Fibroblast of peridontal ligament (primary cell): Measurements from ENCODE around the gene FLVCR1.
"Not testable (repeated sequence)": the region's sequence is repeated elsewhere in the genome, so short reads cannot be mapped to it uniquely, and the experiment has no call there.

Experiments
- DNase-seq: peaks from one replicate; pipeline ENCODE4 v3.0.0-alpha.2; 2010; ENCODE audit errors: extremely low read depth

Gene FLVCR1

DNA sequence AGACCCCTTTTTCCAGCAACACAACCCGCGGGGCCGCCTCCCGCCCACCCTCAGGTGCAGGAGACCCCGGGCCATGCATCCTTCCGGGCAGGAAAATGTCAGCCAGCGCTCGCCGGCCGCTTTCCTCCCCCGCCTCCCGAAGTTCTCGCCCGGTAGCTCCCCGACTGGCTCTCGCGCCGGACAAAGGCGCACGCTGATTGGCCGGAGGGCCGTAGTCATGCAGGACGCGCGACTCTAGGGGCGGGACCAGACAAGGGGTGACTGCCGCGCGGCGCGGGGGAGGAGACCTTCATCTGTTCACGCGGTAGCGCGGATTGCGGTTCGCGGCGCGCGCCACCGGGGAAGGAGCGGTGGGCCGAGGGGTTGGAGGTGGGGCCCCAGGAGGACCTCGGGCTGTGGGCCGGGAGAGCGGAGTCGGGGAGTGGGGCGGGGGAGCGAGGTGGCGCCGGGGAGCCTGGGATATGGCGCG is at the start of gene FLVCR1:
TSS of gene FLVCR1 (plus strand) at position 284 of the 469 bp plus-strand sequence. CDS start at position 462, 178 bp downstream.
- peak; percentile 89 for DNase-seq

DNA sequence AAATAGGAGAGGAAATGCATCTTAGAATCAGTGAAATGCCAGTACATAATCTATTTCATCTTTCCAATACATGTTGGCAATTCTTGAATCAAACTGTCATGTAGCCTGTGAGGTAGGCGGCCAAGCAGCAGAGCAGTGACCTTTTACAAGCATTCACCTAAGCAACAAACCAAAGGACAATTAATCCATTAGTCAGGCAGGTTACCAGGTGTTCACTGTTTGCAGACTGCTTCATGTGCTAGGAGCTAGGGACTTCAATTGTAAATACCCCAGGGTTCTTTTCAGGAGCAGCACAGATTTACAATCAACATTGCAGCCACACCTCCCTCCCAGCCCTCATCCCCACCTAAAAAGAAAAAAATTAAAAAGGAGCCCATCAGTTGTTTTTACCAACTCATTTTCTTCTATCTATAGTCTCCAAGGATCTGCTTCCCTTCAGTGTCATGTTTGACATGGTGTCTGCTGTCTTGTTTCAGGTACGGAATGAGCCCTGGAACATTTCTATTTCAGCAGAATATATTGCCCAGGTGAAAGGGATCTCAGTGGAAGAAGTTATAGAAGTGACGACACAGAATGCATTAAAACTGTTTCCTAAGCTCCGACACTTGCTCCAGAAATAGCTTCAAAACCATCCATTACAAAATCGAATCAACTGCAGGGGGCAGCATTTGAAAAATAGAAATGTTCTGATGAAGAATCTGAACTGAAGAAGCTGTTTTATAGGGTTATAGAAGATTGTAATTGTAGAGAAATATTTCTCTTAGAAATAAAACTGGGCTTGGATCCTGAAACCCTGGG is 43.3 kb upstream of the FLVCR1 start:
- peak; percentile 40 for DNase-seq

DNA sequence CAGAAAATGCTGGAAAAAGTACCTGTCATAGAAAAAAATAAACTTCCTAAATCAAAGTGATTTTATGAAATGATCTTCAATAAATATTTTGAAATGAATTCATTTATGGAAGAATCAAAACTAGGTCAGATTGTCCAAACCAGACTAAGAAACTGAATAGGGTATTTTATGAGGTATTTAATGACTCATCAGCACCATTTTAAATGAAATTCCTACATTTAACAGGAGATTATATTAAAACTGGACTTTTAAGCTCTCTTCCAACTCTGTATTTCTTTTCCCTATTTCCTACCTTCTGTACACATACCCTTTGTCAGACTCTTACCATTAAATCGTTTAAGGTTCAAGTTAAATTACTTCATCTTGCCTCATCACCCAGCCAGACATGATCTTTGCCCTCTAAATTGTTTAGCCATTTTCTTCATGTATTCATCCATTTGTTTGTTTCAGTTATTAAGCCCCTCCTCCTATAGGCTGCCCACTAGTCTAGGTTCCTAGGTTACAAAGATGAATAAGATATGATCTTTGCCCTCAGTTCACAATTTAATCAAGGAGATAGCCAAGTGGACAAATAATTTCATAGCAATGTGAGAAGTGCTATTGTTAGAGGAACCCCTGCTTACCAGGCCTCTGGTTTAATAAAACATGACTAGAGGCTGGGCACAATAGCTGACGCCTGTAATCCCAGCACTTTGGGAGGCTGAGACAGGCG is 41.4 kb upstream of the FLVCR1 start:
- DNase-seq, result no peak

DNA sequence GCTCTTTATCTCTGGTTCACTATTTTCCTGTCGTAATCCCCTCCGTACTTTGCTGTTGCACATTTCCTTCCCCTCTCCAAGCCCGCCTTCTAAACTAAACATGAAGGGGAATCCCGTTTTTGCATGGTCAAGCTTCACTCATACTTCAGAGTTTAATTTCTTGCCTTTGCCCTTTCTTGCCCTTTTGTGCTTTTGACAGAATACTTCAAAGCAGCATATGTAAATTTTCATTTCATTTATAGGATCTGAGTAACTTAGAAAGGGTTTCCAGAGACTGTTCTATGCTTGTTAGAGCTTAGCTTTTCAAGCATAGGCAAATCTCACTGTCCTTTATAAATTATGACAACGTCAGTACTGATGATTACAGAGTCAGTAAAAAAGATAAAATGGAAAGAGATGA is 38.3 kb upstream of the FLVCR1 start:
- DNase-seq, result no peak

DNA sequence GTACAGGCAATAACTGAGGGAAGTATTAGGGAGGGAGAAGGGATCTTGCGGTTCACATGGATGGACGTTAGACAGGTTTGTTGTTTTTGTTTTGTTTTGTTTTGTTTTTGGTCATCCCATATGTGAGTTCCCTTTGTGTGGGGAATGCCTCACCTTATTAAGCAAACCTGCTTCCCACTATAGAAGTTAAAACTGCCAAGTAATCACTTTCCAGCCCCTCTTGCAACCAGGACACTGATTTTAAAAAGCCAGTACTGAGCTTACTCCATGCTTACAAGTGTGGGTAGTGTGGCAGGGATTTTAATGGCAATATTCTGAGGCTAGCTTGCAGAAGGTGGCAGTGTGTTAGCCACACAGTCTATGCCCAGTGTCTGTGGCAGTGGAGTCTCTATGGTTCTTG is 37.1 kb upstream of the FLVCR1 start:
- no peak for DNase-seq

DNA sequence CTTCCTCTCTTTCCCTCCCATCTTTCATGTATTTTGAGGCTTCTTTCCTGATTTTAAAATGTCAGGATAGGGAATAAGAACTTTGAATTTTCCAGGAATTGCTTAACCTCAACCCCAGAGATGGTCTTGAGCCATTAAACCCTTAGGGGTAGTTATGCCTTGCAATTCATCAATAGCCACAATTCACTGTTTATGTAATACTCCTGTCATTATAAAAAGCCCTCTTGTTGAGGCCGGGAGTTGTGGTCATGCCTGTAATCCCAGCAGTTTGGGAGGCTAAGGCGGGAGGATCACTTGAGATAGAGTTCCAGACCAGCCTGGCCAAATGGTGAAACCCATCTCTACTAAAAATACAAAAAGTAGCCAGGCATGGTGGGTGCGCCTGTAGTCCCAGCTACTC is 35.1 kb upstream of the FLVCR1 start:
- no peak for DNase-seq

DNA sequence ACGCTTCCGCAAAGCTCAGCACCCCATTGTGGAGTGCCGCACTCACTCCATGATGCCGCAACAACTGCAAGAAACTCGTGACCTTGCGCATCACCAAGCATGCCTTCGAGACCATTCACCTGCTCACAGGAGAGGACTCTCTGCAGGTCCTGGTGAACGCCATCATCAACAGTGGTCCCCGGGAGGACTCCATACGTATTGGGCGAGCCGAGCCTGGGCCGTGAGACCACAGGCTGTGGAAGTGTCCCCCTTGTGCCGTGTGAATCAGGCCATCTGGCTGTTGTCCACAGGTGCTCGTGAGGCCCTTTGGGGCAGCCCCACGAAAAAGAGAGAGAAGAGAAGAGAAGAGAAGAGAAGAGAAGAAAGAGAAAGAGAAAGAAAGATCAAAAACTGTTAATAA is 33.9 kb upstream of the FLVCR1 start:
- DNase-seq, result no peak

DNA sequence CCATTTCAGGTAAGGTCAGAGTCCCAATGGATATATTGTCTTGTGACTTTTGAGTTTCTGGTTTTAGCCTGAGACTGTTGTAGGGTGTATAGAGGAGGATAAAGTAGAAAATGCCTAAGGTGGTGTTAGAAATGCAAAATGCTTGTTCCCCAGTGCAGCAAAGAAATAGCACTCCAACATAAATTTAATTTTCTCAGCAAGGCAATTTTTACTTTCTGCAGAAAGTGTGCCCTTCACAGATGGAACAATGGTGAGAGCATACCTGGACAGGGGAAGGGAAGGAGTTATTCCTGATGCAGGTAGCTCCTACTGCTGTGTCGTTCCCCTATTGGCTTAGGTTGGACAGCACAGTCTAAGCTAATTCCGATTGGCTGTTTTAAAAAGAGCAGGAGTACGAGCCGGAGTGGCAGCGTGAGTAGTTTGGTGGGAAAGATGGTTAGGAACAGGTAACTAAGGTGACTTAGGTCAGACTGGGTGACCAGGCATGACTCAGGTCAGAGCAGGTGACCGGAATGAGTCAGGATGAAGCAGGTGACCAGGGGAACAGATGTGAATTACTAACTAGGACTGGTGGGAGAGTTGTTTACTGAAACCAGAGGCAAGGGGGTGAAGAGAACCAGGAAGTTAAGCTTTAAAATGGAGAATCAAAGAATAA is 32.1 kb upstream of the FLVCR1 start:
- no peak for DNase-seq

DNA sequence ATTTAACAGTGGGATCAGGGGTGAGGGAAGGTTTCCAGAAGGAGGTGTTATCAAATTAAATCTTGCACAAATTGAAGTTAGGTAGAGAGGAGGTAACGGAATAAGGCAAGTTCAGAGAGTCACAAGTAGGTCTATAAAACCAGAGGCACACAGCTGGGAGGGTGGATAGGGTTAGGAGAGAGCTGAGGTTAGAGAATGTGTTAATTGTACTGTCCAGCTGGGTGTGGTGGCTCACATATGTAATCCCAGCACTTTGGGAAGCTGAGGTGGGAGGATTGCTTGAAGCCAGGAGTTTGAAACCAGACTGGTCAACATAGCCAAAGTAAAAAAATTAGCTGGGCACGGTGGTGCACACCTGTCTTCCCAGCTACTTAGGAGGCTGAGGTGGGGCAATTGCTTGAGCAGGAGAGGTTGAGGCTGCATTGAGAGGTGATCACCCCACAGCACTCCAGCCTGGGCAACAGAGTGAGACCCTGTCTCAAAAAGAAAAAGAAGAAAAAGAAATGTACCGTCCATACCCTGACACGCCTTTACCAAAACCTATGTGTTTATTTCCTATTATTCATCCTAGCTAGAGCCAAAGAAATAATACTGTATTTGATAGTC is 30.8 kb upstream of the FLVCR1 start:
- no peak for DNase-seq

DNA sequence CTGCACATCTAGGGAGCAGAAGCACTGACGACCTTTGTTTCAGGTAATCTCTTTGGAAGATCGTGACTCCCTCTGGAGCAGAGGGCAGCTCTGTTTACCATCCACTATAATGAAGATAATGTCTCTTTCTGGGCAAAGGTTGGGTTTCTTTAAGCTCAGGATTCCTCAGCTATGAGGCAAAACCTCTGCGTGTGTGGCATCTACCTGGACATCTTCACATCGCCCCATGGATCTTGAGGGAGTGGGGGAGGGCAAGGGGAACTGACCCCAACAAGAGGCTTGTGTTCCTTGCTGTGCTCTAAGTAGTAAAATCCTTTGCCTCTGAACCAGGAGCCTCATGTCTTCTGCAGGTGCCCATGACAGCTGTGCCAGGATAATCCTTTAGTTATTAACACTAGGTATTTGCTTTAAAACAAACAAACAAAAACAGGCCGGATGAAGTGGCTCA is 30.2 kb upstream of the FLVCR1 start:
- no peak for DNase-seq

DNA sequence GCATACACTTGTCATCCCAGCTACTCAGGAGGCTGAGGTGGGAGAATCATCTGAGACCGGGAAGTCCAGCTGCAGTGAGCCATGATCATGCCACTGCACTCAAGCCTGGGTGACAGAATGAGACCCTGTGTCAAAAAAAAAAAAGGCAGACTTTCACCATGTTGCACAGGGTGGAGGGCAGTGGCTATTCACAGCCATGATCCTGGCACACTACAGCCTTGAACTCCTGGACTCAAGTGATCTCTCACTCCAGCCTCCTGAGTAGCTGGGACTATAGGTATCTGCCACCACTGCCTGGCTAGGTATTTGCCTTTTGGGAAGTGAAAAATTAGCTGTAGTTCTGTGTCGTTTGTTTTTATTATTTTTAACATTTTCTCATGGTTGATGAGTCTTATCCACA is 29.7 kb upstream of the FLVCR1 start:
- DNase-seq, result no peak

DNA sequence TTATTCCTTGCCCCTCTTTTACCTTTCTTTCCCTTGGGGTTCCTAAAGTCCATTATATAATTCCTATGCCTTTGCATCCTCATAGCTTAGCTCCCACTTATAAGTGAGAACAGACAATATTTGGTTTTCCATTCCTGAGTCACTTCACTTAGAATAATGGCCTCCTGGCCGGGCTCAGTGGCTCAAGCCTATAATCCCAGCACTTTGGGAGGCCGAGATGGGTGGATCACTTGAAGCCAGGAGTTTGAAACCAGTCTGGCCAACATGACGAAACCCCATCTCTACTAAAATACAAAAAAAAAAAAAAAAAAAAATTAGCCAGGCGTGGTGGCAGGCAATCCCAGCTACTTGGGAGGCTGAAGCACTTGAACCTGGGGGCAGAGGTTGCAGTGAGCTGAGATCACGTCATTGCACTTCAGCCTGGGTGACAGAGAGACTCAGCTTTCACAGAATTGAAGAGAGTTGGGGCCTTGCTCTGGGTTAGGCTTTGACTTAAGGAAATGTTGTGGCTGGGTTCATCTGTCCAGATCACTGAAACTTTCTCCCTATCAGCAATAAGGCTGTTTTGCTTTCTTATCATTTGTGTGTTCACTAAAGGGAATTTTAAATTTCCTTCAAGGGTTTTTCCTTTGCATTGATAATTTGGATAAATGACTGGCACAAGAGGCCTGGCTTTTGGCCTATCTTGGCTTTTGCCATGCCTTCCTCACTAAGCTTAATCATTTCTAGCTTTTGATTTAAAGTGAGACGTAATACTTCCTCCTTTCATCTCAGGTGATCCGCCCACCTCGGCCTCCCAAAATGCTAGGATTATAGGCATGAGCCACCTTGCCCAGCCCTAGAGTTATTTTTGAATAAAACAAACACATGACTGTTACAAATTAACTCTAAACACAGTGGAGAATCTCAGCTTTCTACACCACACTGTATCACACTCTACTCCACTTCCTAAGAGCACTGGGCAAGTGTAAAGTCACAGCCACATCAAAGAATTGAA is 24.6 kb upstream of the FLVCR1 start:
- not testable (repeated sequence) for DNase-seq

DNA sequence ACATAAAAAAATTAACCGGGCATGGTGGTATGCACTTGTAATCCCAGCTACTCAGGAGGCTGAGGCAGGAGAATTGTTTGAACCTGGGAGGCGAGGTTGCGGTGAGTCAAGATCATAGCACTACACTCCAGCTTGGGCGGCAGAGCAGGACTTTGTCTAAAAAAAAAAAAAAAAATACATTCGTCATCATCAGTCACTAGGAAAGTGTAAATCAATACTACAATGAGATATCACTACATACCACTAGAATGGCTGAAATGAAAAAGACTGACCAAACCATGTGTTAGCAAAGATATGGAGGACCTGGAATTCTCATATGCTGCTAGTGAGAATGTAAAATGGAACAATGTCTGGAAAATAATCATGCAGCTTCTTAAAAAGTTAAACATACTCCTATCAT is 19.9 kb upstream of the FLVCR1 start:
- no peak for DNase-seq

DNA sequence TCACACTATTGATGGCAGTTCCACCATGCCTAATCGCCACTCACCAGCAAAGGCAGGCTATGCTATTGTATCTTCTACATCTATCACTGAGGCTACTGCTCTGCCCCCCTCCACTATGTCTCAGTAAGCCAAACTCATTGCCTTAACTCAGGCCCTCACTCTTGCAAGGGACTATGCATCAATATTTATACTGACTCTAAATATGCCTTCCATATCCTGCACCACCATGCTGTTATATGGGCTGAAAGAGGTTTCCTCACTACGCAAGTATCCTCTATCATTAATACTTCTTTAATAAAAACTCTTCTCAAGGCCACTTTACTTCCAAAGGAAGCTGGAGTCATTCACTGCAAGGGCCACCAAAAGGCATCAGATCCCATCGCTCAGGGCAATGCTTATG is 13.6 kb upstream of the FLVCR1 start:
- not testable (repeated sequence) for DNase-seq

DNA sequence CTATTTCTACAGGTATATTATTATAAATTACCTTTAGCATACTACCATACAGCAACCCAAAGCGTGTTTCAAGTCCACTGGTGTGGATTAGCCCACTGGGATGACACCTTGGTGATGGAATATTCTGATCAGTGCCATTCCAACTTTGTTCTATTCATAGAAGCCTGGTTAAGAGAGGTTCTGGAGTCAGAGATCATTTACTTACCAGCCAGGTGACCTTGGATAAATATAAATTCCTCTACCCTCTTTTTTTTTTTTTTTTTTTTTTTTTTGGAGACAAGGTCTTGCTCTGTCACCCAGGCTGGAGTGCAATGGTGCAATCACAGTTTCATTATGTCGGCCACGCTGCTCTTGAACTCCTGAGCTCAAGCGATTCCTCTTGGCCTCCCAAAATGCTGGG is 10.5 kb upstream of the FLVCR1 start, which contains the start of gene SPATA45:
TSS of gene SPATA45 (minus strand) at position 101 of the 400 bp plus-strand sequence. CDS start 11,500 bp downstream, outside the sequence.
- DNase-seq, result no peak

DNA sequence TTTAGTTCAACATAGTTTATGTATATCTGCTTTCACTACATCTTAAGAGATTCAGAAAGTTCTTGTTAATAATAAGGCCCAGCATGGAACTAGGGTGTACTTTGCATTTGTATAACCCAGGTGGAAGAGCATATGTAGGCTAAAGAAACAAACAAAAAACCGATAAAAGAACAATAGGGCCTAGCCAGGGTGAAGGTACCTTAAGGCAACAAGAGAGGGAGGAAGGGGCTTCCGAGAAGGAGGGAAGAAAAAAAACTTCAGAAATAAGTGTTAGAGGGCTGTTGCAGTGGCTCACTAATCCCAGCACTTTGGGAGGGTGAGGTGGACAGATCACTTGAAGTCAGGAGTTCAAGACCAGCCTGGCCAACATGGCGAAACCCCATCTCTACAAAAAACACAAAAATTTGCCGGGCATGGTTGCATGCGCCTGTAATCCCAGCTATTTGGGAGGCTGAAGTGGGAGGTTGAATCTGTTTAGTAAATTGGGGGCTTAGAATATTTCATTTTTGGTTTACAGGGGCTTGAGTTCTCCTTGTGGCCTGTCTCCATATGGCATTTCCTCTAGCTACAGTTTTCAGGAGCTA is 5.9 kb upstream of the FLVCR1 start:
- no peak for DNase-seq

DNA sequence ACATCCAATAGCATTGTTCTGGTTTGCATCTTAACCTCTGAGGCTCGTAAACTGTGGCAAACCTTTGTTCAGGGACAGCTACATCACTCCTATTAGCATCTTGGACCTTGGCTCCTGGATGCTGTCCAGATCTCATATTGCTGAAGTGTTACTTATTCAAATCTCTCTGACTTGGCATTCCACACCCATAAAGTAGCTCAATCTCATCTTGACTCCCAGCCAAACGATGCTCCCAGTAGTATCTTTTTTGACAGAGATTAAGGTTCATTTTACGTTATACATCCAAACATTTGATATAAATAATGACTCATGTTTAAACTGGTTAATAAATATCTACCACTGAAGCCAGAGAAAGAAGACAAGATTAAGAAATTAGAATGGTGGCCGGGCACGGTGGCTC is 4.4 kb upstream of the FLVCR1 start:
- no peak for DNase-seq

DNA sequence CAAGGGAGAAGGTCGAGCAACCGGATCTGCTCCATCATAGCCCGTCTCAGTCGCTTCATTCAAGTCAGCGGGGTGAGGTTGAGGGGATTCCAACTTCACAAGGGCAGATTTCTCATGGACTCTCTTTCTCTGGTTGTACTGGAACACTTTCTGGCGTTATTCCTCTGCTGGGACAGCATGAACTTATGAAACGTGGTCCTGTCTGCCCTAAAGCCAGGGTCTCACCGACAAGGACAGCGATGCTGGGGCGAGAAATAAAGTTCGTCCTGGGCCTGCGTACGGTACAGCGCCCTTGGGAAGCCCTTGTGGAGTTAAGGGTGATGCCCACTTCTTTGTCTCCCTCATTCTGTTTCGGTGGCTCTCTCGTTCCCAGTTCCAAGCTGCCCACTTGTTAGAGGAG is 1.3 kb upstream of the FLVCR1 start:
- no peak for DNase-seq

DNA sequence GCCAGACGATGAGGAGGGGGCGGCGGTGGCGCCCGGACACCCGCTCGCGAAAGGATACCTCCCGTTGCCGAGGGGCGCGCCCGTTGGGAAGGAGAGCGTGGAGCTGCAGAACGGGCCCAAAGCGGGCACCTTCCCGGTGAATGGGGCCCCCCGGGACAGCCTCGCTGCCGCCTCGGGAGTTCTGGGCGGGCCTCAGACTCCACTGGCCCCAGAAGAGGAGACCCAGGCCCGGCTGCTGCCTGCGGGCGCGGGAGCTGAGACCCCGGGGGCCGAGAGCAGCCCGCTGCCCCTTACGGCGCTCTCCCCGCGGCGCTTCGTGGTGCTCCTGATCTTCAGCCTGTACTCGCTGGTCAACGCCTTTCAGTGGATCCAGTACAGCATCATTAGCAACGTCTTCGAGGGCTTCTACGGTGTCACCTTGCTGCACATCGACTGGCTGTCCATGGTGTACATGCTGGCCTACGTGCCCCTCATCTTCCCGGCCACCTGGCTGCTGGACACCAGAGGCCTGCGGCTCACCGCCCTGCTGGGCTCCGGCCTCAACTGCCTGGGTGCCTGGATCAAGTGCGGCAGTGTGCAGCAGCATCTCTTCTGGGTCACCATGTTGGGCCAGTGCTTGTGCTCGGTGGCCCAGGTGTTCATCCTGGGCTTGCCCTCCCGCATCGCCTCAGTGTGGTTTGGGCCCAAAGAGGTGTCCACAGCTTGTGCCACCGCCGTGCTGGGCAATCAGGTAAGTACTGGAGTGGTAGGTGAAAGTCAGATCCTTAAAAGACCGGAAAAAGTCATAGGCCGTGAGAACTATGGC is 588 bp downstream of the FLVCR1 start:
- peak; percentile 25 for DNase-seq
